Neural cell (in vitro differentiated cells): ENCODE data around the gene CACNA2D4. TPM values are rescaled to one million over a fixed set of nuclear protein-coding genes. Genes with fewer than 3 reads are reported as not detected.

ENCODE experiments used
- H2AFZ ChIP-seq: fragments of 200-600, 300-800 bp; sonication (generic), shearing (Covaris generic); 2 replicates; pipeline ENCODE4 v1.6.0; 2014; ENCODE audit warnings: low read depth, mild to moderate bottlenecking, antibody characterized with exemption, low read length, moderate library complexity
- H3F3A ChIP-seq: fragments of 200-600 bp; shearing (Covaris generic); 2 replicates; pipeline ENCODE4 v1.6.1; 2016; ENCODE audit warnings: mild to moderate bottlenecking, moderate library complexity, mixed read lengths, antibody characterized with exemption, low read length; ENCODE audit not compliant: insufficient read depth, poor library complexity, severe bottlenecking
- H3K27ac ChIP-seq: fragments of 200-600, 300-800 bp; sonication (generic), shearing (Covaris generic); 2 replicates; pipeline ENCODE4 v1.5.1; 2014; ENCODE audit warnings: mild to moderate bottlenecking, low read length, moderate library complexity
- H3K27me3 ChIP-seq: fragments of 300-800, 200-600 bp; sonication (generic), shearing (Covaris generic); 2 replicates; pipeline ENCODE4 v1.6.0; 2014; ENCODE audit warnings: mild to moderate bottlenecking, low read depth, low read length, moderate library complexity; ENCODE audit not compliant: insufficient read depth
- H3K36me3 ChIP-seq: fragments of 300-800, 200-600 bp; sonication (generic), shearing (Covaris generic); 2 replicates; pipeline ENCODE4 v1.5.1; 2014; ENCODE audit warnings: mild to moderate bottlenecking, antibody characterized with exemption, low read length, moderate library complexity; ENCODE audit not compliant: insufficient read depth
- H3K4me2 ChIP-seq: fragments of 300-800, 200-600 bp; sonication (generic), shearing (Covaris generic); 2 replicates; pipeline ENCODE4 v1.6.0; 2014; ENCODE audit warnings: mild to moderate bottlenecking, low read length
- H3K4me3 ChIP-seq: fragments of 300-800, 200-600 bp; sonication (generic), shearing (Covaris generic); 2 replicates; pipeline ENCODE4 v1.5.1; 2014; ENCODE audit warnings: mild to moderate bottlenecking, low read length, moderate library complexity
- H3K79me2 ChIP-seq: fragments of 200-600 bp; shearing (Covaris generic); replicated peaks from 2 replicates; pipeline ENCODE4 v1.6.0; 2014; ENCODE audit warnings: mild to moderate bottlenecking, low read length, moderate library complexity; ENCODE audit not compliant: insufficient read depth
- H3K9ac ChIP-seq: fragments of 300-800, 200-600 bp; sonication (generic), shearing (Covaris generic); 2 replicates; pipeline ENCODE4 v1.6.1; 2016; ENCODE audit warnings: mild to moderate bottlenecking, low read length, mixed read lengths
- H3K9me2 ChIP-seq: fragments of 200-600 bp; shearing (Covaris generic); 2 replicates; pipeline ENCODE4 v1.6.1; 2016; ENCODE audit warnings: mild to moderate bottlenecking, low read length, mixed read lengths; ENCODE audit not compliant: insufficient read depth
- H3K9me3 ChIP-seq: fragments of 200-600, 300-800 bp; sonication (generic), shearing (Covaris generic); 2 replicates; pipeline ENCODE4 v1.6.1; 2016; ENCODE audit warnings: mild to moderate bottlenecking, mixed run types, low read length, moderate library complexity, mixed read lengths
- H4K20me1 ChIP-seq: fragments of 200-600 bp; shearing (Covaris generic); 2 replicates; pipeline ENCODE4 v1.6.1; 2016; ENCODE audit warnings: mild to moderate bottlenecking, mixed run types; ENCODE audit not compliant: insufficient read depth
- CTCF ChIP-seq: fragments of 450-650 bp; IDR thresholded peaks from 2 replicates; pipeline ENCODE4 v1.5.1; 2014; ENCODE audit warnings: antibody characterized with exemption, mild to moderate bottlenecking, moderate library complexity; ENCODE audit not compliant: poor library complexity, severe bottlenecking
- EP300 ChIP-seq: fragments of 450-650 bp; conservative IDR thresholded peaks from 2 replicates; pipeline ENCODE4 v1.6.1; 2014; ENCODE audit warnings: antibody characterized with exemption, mild to moderate bottlenecking, moderate library complexity; ENCODE audit not compliant: poor library complexity, severe bottlenecking
- EZH2 ChIP-seq: fragments of 200-600, 300-800 bp; shearing (Covaris generic), sonication (generic); IDR thresholded peaks from 2 replicates; pipeline ENCODE4 v1.6.1; 2014; ENCODE audit warnings: antibody characterized with exemption, low read length, borderline replicate concordance, mild to moderate bottlenecking; ENCODE audit not compliant: insufficient read depth, poor library complexity, severe bottlenecking
- MXI1 ChIP-seq: fragments of 450-650 bp; conservative IDR thresholded peaks from 2 replicates; pipeline ENCODE4 v1.6.1; 2014; ENCODE audit warnings: antibody characterized with exemption, mild to moderate bottlenecking; ENCODE audit not compliant: poor library complexity, severe bottlenecking
- POLR2AphosphoS5 ChIP-seq: IDR thresholded peaks from 2 replicates; pipeline ENCODE4 v1.6.1; 2012
- RAD21 ChIP-seq: fragments of 450-650 bp; conservative IDR thresholded peaks from 2 replicates; pipeline ENCODE4 v1.6.1; 2014; ENCODE audit warnings: antibody characterized with exemption, mild to moderate bottlenecking, moderate library complexity
- SMC3 ChIP-seq: fragments of 450-650 bp; conservative IDR thresholded peaks from 2 replicates; pipeline ENCODE4 v1.6.1; 2014; ENCODE audit warnings: antibody characterized with exemption, mild to moderate bottlenecking, moderate library complexity; ENCODE audit not compliant: poor library complexity
- polyA plus RNA-seq: library from polyadenylated mRNA; depleted of rRNA; stranded (reverse); fragments of >200 nt; gene quantifications from 2 replicates; pipeline ENCODE4 v1.2.3, GENCODE V29; 2014
- TF ChIP-seq, protein P1 (sequence below): IDR thresholded peaks from 2 replicates; pipeline ENCODE4 v1.6.1; 2012; ENCODE audit warnings: borderline replicate concordance

Gene CACNA2D4
- polyA plus RNA-seq, 1 donor from 2014 or later: not detected

GRCh38 chr12:1781772-1782171, 136.7 kb downstream of the CACNA2D4 start:
- no peak overlapping the region for H3K4me2 ChIP-seq
- H3K79me2 ChIP-seq: no peaks in the 10 kb centered on the region
- no peaks in the 10 kb centered on the region for H3K9me2 ChIP-seq
- no peak overlapping the region for H3K27ac ChIP-seq
- H3K4me3 ChIP-seq: no peak overlapping the region
- H3K36me3 ChIP-seq: no peaks in the 10 kb centered on the region
- no peaks in the 10 kb centered on the region for H3K9me3 ChIP-seq
- H3K27me3 ChIP-seq: no peaks in the 10 kb centered on the region
- H3F3A ChIP-seq: no peaks in the 10 kb centered on the region
- no peak overlapping the region for H3K9ac ChIP-seq
- TF ChIP-seq POLR2AphosphoS5: no peak
- TF ChIP-seq EZH2: no peak
- no peak for TF ChIP-seq MXI1
- TF ChIP-seq SMC3: no peak
- TF ChIP-seq RAD21: no peak
- TF ChIP-seq CTCF: no peak
- TF ChIP-seq, protein P1, sequence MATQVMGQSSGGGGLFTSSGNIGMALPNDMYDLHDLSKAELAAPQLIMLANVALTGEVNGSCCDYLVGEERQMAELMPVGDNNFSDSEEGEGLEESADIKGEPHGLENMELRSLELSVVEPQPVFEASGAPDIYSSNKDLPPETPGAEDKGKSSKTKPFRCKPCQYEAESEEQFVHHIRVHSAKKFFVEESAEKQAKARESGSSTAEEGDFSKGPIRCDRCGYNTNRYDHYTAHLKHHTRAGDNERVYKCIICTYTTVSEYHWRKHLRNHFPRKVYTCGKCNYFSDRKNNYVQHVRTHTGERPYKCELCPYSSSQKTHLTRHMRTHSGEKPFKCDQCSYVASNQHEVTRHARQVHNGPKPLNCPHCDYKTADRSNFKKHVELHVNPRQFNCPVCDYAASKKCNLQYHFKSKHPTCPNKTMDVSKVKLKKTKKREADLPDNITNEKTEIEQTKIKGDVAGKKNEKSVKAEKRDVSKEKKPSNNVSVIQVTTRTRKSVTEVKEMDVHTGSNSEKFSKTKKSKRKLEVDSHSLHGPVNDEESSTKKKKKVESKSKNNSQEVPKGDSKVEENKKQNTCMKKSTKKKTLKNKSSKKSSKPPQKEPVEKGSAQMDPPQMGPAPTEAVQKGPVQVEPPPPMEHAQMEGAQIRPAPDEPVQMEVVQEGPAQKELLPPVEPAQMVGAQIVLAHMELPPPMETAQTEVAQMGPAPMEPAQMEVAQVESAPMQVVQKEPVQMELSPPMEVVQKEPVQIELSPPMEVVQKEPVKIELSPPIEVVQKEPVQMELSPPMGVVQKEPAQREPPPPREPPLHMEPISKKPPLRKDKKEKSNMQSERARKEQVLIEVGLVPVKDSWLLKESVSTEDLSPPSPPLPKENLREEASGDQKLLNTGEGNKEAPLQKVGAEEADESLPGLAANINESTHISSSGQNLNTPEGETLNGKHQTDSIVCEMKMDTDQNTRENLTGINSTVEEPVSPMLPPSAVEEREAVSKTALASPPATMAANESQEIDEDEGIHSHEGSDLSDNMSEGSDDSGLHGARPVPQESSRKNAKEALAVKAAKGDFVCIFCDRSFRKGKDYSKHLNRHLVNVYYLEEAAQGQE: no peak
- no peaks in the 10 kb centered on the region for H4K20me1 ChIP-seq
- H2AFZ ChIP-seq: no peak overlapping the region

- H3K9ac ChIP-seq: no peak overlapping the region
- H3K79me2 ChIP-seq: no peaks in the 10 kb centered on the region
- no peaks in the 10 kb centered on the region for H3K9me2 ChIP-seq
- no peaks in the 10 kb centered on the region for H3K36me3 ChIP-seq
- no peak overlapping the region for H2AFZ ChIP-seq
- H3K9me3 ChIP-seq: no peaks in the 10 kb centered on the region
- no peak overlapping the region for H3K4me2 ChIP-seq
- no peaks in the 10 kb centered on the region for H3K27me3 ChIP-seq
- H3K4me3 ChIP-seq: no peak overlapping the region
- H3F3A ChIP-seq: no peaks in the 10 kb centered on the region
- TF ChIP-seq EZH2 (no peak), EP300 (no peak), POLR2AphosphoS5 (no peak), CTCF (no peak)
- TF ChIP-seq, protein P1: no peak
- no peak overlapping the region for H3K27ac ChIP-seq
- no peaks in the 10 kb centered on the region for H4K20me1 ChIP-seq
These were observed 138.7 kb downstream of the CACNA2D4 start for GRCh38 chr12:1779783-1780182.
